ENCODE results near the gene POLR1A.
A peak's percentile ranks its signal among the peaks of the same experiment; 100 is the strongest.

Gene POLR1A

DNA sequence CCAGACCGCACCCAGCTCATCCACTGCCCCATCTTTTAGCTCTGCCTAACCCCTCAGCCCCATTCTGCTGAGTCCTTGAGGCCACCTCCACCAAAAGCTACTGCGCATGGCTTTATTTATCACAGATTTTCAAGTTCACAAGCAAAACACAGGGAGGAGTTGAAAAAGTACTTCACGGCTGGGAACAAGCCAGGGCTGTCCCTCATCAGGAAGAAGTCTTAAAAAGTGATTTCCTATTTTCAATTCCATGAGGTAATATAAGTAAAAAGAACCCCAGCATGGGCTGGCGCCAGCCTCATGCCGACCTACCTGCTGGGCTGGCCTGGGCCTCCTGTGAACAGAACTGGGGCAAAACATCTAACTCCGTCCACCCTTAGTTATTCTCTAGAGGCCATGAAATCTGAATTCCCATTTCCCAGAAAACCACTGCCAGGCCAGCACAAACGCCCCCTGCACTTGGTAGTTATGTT, 69.0 kb downstream of the POLR1A start:
- DNase-seq: no peak

DNA sequence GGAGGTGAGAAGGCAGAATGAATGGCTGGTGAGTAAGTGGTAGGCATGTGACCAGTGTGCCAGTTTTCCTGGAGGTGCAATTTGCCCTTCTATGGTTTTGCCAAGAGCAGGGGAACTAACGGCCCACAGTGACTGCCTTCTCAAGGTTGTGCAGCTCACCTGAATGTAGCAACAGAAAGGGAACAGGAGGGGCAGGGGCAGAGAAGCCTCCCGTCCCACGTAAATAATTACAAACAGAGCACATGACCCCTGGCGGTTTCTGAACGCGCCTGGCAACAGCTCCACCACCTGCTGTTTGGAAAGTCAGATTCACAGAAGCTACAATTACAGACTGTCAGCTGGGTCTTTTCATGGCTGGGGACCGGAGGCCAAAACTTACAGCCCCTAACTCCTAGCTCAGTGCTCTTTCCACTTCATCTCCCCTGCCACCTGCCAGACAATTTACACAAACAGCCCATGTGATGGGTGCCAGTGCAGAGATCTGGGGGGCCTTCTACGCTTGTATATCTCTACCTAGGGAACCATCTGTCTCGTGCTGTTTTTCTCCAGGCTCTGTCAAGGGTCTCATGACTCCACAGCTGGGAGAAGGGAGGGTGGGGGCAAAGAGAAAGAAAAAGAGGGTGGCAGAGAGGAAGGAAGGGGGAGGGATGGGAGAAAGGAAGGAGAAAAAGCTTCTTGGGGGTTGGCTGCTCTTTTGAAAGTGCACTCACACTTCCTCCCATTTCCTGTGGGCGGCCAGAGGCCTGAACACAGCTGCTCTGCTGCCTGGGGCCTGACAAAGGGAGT, 69.6 kb downstream of the POLR1A start:
- peak; percentile 89 for DNase-seq

DNA sequence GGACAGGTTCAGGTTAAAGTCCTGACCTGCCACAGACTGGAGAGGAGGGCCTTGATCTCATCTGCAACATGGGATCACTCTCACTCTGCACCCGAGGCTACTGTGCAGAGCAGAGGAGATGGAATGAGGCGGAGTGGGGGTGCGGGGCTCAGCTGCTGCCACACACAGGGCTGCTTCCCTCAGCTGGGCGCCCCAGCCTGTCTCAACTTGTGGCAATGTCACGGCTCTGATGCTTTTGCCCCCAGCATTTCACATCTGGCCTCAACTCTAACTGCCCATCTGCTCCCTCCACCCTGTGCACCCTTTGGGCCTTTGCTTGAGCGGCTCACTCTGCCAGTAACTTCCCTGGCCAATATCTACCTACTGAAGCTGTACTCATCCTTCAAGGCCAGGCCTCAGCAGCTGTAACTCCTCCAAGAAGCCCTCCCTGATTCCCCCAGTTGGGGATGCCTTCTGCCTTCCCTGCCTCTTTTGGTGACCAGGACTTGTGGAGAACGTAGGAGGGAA, 70.3 kb downstream of the POLR1A start:
- no peak for DNase-seq

GRCh38 chr2:86033751-86034692, 71.7 kb downstream of the POLR1A start:
- DNase-seq: no peak

GRCh38 chr2:86032861-86033595, 72.7 kb downstream of the POLR1A start:
- DNase-seq: no peak

GRCh38 chr2:86031606-86032005, 74.1 kb downstream of the POLR1A start:
- DNase-seq: no peak

DNA sequence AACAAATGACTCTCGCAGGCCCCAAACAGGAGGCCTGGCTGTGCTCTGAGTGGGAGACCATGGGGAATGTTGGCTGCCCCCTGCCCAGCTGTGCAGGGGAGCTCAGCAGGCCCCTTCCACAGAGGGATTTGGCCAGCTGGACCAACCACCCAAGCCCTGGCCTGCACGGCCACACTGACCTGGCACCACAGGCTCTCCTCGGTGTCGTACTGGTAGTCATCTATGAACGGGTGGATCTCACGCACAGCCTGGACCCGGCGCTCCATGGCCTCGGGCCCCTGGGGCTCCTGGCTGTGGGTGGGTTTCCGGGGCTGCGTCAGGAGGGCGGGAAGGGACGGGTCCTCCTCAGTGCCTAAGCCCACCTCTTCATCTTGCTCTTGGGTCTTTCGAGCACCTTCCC, 74.5 kb downstream of the POLR1A start:
- no peak for DNase-seq

- no peak for DNase-seq
Observed at GRCh38 chr2:86029873-86030272, 75.8 kb downstream of the POLR1A start.

DNA sequence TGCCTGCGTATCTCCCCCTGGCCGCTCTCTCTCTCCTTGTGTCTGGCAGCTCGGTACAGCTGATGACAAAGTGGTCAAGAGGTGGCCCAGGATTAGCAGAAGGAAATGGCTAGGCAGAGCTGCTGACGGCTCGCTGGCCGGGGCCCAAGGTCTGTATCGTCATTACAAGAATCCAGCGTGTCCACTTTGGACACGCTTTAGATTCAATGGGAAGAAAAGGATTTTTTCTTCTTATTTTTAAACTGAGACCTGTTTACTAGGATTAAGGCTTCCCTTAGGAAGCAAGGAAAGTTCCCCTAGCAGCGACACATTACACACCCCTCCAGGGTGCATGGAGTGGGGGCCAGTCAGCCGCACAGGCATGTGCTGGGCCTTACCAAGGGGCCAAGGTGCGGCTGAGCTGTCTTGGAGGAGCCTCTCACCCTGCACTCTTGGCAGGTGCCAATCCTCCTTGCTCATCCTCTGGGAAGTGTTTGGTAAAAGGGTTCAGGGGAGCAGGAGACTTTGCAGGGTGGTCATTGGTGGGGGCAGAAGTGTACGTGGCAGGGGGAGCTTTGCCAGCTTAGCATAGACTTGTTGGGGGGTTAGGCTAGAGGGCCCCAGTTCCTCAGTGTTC, 76.8 kb downstream of the POLR1A start:
- DNase-seq: no peak

DNA sequence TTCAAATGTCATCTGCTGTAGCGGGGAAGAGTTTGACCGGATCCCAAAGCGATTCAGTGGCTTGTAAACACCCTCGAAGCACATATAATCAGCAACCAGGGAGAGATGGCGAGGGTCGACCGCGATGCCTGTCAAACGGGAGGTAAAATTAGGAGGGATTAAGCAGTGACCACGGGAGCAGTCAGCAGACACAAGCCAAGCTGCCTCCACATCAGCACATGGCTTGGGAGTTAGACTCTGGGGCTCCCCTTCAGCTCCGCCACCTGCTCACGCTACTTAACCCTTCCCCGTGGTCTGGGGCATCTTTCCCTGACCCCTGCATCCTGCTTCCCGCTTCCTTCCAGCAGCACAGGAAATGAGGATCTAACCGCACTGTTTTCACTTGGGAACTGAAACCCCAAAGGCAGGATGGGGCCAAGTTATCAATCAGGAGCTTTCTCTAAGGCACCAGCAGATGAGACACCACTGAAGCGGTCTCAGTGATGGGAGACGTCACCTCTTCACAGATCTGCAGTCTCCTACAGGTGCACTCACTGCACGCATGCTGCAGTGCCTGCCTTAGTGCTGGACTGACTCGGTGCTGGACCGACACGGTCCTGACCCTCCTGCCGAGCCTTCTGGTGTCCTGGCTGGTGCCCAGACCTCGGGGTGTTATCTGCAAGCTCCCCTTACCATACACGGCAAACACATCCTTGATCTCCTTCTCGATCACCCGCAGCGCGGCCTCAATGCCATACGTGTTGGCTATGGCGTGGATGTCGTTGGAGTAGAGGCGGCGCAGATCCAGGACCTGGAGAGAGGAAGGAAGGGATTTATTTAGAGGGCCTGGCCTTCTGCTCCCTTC, 77.5 kb downstream of the POLR1A start:
- no peak for DNase-seq

DNA sequence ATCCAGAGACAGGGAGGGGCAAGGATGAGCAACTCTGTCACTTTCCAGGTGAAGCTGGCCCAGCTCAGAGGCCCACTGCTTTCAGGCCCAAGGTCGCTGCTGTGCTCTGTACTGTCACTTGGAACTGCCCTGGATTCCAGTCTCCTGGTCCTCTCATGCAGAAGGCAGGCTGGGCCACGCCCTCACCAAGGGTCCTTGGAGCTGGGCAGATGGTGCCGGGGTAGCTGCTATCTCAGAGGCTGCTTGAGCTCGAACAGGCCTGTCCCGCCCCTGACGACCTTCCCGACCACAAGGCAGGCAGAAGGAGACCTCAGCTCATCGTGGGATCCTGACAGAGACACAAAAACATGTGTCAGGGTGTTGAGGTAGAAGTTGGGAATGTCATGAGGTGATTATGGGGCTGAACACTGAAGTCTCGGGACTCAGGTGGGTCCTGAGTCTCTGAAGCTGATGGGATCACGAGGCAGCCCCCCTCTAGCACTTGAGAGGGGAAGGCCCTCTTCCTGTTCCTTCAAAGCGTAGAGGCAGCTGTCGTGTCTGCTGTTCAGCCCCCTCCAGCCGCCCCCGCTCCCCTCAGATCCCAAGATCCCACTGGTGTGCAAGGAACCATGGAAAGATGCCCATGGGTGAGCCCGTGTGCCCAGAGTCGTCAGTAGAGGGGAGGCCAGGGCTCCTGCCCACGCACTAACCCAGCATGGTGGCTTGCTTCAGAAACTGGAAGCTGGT, 78.3 kb downstream of the POLR1A start:
- no peak for DNase-seq

DNA sequence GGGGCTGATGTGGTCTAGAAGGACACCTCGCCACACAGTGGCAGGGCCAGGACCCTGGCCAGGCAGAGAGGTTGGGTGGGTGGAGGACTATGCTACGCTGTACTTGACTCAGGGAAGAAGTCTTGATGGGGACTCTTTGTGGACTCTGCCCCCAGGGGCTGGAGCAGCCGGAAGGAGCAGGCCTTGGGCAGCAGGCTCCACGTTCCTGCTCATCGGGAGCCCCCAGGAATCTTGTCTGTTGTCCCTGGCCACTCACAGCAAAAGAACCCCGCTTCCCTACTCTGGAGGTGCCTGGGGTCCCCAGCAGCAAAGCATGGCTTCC, 79.0 kb downstream of the POLR1A start:
- DNase-seq: no peak

GRCh38 chr2:86025976-86026743, 79.5 kb downstream of the POLR1A start:
- DNase-seq: no peak

DNA sequence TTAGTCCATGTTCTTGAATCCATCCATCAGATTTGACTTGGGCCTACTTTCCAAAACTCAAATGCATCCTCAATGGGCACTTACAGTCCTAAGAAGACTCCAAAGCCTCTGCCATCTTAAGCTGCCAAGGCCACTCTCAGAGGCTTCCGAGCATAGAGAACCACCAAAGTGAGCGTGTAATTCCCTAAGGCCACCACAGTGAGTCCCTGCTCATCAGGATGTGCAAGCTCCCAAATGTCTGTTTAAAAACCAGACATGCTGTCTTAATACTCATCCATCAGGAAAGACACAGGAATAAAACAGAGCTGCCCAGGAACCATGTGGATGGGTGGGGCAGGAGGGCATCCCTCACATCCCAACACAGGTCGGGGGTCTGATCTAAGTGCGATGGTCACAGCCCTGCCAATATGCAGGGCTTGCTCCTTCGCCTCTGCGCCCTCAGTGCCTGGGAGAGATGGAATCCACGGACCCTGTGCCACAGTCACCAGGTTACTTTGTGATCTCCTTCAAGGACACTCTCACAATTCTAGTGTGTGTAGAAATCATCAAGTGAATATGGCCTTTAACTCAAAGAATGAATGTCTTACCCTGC, 80.4 kb downstream of the POLR1A start:
- no peak for DNase-seq

DNA sequence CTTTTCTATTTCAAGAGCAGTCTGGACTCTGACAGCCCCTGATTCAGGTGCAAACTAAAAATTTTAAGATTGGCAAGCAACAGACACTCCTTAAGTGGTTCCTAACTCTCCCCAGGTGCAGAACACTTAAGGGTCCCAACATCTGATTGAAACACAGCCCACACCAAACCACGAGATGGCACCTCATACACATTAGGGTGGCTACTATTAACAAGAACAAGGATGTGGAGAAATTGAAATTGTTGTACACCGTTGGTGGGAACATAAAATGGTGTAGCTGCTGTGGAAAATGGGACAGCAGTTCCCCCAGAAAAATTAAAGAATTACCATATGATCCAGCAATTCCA, 82.3 kb downstream of the POLR1A start:
- no peak for DNase-seq

GRCh38 chr2:86022661-86023365, 82.9 kb downstream of the POLR1A start:
- DNase-seq: no peak

GRCh38 chr2:86021396-86022378, 84.0 kb downstream of the POLR1A start:
- no peak for DNase-seq

DNA sequence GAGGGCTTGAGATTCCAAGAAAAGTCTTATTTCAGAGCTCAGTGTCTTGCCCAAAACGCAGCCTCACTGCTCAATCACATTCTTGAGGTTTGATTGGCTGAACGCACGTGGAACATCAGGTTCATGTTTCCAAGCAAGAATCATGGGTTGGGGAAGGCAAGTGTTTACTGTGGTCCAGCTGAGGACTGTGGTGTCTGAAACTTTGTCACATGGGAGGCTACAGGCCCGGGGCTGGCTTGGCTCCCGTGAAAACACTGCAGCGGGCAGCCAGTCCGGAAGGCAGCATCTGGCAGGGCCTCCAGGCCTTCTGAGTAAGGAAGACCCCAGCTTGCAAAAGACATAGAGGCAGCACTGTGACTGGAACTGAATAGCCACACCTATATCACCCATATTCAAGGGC, 84.7 kb downstream of the POLR1A start:
- no peak for DNase-seq
